Spleen (tissue), 11 donors: Measurements from ENCODE around the gene AKAP5. TPM values are rescaled to one million over a fixed set of nuclear protein-coding genes. Genes with fewer than 3 reads are reported as not detected.

Experiments used
- DNase-seq: peaks from one replicate; pipeline ENCODE4 v3.0.0-alpha.2; 2020
- H3K27ac ChIP-seq, 8 donors: fragments of 200-600 bp; sonication (generic) in 7 of 8; 1 replicate in 4 of 8; 2 replicates in 4 of 8; pipeline versions ENCODE4 v1.5.0 to v1.8.0; 2016 to 2021; ENCODE audit warnings: inconsistent platforms in 4 of 8, mild to moderate bottlenecking in 4 of 8, moderate library complexity in 1 of 8
- H3K27me3 ChIP-seq, 7 donors: fragments of 200-600 bp; sonication (generic) in 6 of 7; replicated peaks in 1 of 7; 1 replicate in 4 of 7; 2 replicates in 3 of 7; pipeline versions ENCODE4 v1.5.0 to v1.8.0; 2016 to 2021; ENCODE audit warnings: inconsistent platforms in 3 of 7, mild to moderate bottlenecking in 1 of 7
- H3K36me3 ChIP-seq, 6 donors: fragments of 200-600 bp; sonication (generic) in 5 of 6; 1 replicate in 4 of 6; 2 replicates in 2 of 6; pipeline versions ENCODE4 v1.5.0 to v1.8.0; 2016 to 2021; ENCODE audit warnings: inconsistent platforms in 2 of 6
- H3K4me1 ChIP-seq, 6 donors: fragments of 200-600 bp; sonication (generic) in 5 of 6; 1 replicate in 3 of 6; 2 replicates in 3 of 6; pipeline versions ENCODE4 v1.5.0 to v1.8.0; 2016 to 2021; ENCODE audit warnings: inconsistent platforms in 3 of 6
- H3K4me3 ChIP-seq, 8 donors: fragments of 200-600 bp; sonication (generic) in 7 of 8; 1 replicate in 4 of 8; 2 replicates in 4 of 8; pipeline versions ENCODE4 v1.5.0 to v1.8.0; 2016 to 2021; ENCODE audit warnings: inconsistent platforms in 4 of 8, mild to moderate bottlenecking in 4 of 8, moderate library complexity in 2 of 8
- H3K9me3 ChIP-seq, 8 donors: fragments of 200-600 bp; sonication (generic) in 7 of 8; 1 replicate in 4 of 8; 2 replicates in 4 of 8; pipeline versions ENCODE4 v1.5.0 to v1.8.0; 2016 to 2021; ENCODE audit warnings: inconsistent platforms in 4 of 8
- CTCF ChIP-seq, 11 experiments: fragments of 200-600 bp in 7 of 11; fragments of 450-650 bp in 4 of 11; sonication (generic) in 4 of 11; IDR thresholded peaks in 8 of 11; conservative IDR thresholded peaks in 3 of 11; 1 replicate in 7 of 11; 2 replicates in 4 of 11; pipeline versions ENCODE4 v1.4.0 to v1.8.0; 2016 to 2021; ENCODE audit warnings: antibody characterized with exemption in 11 of 11, inconsistent platforms in 4 of 11, mild to moderate bottlenecking in 1 of 11
- POLR2A ChIP-seq, 3 donors: fragments of 450-650 bp; IDR thresholded peaks; one replicate each; pipeline ENCODE4 v1.5.1; 2017; ENCODE audit warnings: antibody characterized with exemption in 3 of 3, mild to moderate bottlenecking in 1 of 3
- POLR2AphosphoS5 ChIP-seq, 3 donors: sonication (generic); formaldehyde crosslinking; IDR thresholded peaks; one replicate each; pipeline ENCODE4 v1.5.1; 2017; ENCODE audit warnings: antibody characterized with exemption in 3 of 3
- WGBS, 5 donors: extraction: QIAGEN DNeasy Blood & Tissue Kit in 3 of 5; methylation state at CpG; one replicate each; pipeline versions ENCODE4 v1.1.5 to v1.1.7; 2013 to 2018; 5-methylcytosine and 5-hydroxymethylcytosine counted together
- intact Hi-C: fragments of 100-400 bp; cut with DNase I; formaldehyde crosslinking; loops from one replicate; pipeline ENCODE4 v1.15.0; 2023; ENCODE audit warnings: low total_unique reads
- polyA plus RNA-seq, 3 donors: library from polyadenylated mRNA; stranded (reverse); fragments of 200-250 nt; gene quantifications; one replicate each; pipeline ENCODE4 v1.2.1, GENCODE V29; 2013
- total RNA-seq, 7 donors: library from RNA; depleted of rRNA in 3 of 7; stranded (reverse); fragments of >200 nt in 3 of 7; fragmentation: NEBNext Ultra II Directional in 4 of 7; extraction: Animal tissue kit (Norgen Biotek cat#: 25700) in 4 of 7; gene quantifications; one replicate each; pipeline versions ENCODE4 v1.1.0 to v1.2.1, GENCODE V29; 2016 to 2021
- donor health status: healthy with polysubstance abuse.
- donor health status: DM: no; HTN: no; CAD: no; lungs with moderate emphysema.
- donor health status: DM: no; HTN: no; CAD: no.
- donor health status: Bipolar disorder and iron deficiency.
- donor health status: healthy.
- donor health status: DM: no; HTN: no; CAD: no.
- donor health status: DM: yes; HTN: yes; CAD: no.

Gene AKAP5
- total and polyA plus RNA-seq, 10 donors = 0.39 to 3.7 (median 1.3) TPM

GRCh38 chr14:64447876-64448670, 17.2 kb upstream of the AKAP5 start:
- no peak for TF ChIP-seq POLR2AphosphoS5 (IDR thresholded peaks at IDR 0.05)
- TF ChIP-seq CTCF (IDR thresholded peaks at IDR 0.05 in 8 of 11, conservative IDR thresholded peaks at IDR 0.05 in 3 of 11) = no peak
- TF ChIP-seq POLR2A (IDR thresholded peaks at IDR 0.05) = no peak
- no peaks in the 10 kb centered on the region for H3K27me3 ChIP-seq
- 81 to 92% (median 90%) methylated on average over 5 of the region's 5 CpGs for WGBS, 5 donors
- no peak overlapping the region for H3K4me3 ChIP-seq
- intact Hi-C loops = no loop called here
- no peaks in the 10 kb centered on the region for H3K9me3 ChIP-seq
- H3K27ac ChIP-seq = peak overlapping the region; percentile 9 to 78 (median 44)
- H3K4me1 ChIP-seq = peaks cover 11 to 70% (median 29%) of the 10 kb centered on the region in 6 donors
- H3K36me3 ChIP-seq = peaks cover 0 to 82% (median 11%) of the 10 kb centered on the region in 6 donors
- peak; percentile 62 for DNase-seq

GRCh38 chr14:64450255-64450654, 15.0 kb upstream of the AKAP5 start:
- intact Hi-C loops = no loop called here
- 45 to 72% (median 62%) methylated on average over 2 of the region's 2 CpGs for WGBS, 5 donors
- H3K36me3 ChIP-seq = peaks cover 0 to 84% (median 28%) of the 10 kb centered on the region in 6 donors

GRCh38 chr14:64454671-64455070, 10.6 kb upstream of the AKAP5 start:
- no peaks in the 10 kb centered on the region for H3K9me3 ChIP-seq
- H3K4me3 ChIP-seq = no peak overlapping the region
- no peaks in the 10 kb centered on the region for H3K27me3 ChIP-seq
- peaks cover 0 to 71% (median 32%) of the 10 kb centered on the region in 6 donors for H3K36me3 ChIP-seq
- TF ChIP-seq POLR2AphosphoS5 (IDR thresholded peaks at IDR 0.05) = no peak
- TF ChIP-seq POLR2A (IDR thresholded peaks at IDR 0.05) = no peak
- TF ChIP-seq CTCF (IDR thresholded peaks at IDR 0.05 in 8 of 11, conservative IDR thresholded peaks at IDR 0.05 in 3 of 11) = no peak
- 96 to 98% (median 97%) methylated on average over 10 of the region's 10 CpGs for WGBS, 5 donors
- DNase-seq = peak; percentile 68
- peaks cover 0 to 29% (median 10%) of the 10 kb centered on the region in 6 donors for H3K4me1 ChIP-seq
- intact Hi-C loops = no loop called here
- H3K27ac ChIP-seq = no peak overlapping the region

More at GRCh38 chr14:64450255-64450654, 15.0 kb upstream of the AKAP5 start:
- H3K27ac ChIP-seq = peak overlapping the region in 3 of 8 donors; percentile 2 to 64 (median 31)
- TF ChIP-seq POLR2A (IDR thresholded peaks at IDR 0.05) (no peak), POLR2AphosphoS5 (IDR thresholded peaks at IDR 0.05) (no peak), CTCF (IDR thresholded peaks at IDR 0.05 in 8 of 11, conservative IDR thresholded peaks at IDR 0.05 in 3 of 11) (no peak)
- no peaks in the 10 kb centered on the region for H3K9me3 ChIP-seq
- DNase-seq = no peak
- H3K27me3 ChIP-seq = no peaks in the 10 kb centered on the region
- no peak overlapping the region for H3K4me3 ChIP-seq
- peaks cover 2 to 48% (median 15%) of the 10 kb centered on the region in 6 donors for H3K4me1 ChIP-seq

DNA sequence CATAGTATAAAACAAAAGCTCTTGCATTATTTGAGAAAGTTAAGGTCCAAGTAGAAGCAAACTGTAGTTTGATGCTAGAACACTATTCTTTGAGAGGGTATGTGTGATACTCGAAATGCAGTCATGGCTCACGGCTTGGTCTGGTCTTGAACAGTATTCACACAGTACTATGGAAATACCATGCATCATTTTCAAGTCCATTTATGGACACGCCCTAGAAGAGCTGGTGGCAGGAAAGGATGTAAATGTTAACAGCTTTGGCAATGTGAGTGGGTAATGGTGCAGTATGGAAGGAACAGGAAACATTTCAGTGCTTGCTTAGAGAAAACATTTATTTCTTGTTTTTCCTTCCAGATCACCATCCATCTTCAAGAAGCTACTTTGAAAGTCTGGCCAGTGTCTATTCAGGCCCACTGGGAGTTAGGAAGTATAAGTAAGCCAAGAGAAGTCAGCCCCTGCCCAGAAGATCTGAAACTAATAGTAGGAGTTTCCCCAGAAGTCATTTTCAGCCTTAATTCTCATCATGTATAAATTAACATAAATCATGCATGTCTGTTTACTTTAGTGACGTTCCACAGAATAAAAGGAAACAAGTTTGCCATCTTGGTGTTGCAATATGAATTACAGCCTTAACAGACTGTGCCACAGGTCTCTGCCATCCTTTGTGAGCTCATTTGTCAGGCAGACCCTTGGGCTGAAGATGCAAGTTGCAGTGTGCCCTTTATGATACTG, 5.7 kb upstream of the AKAP5 start:
- Histone ChIP-seq H3K4me1 (peaks cover 2 to 28% (median 14%) of the 10 kb centered on the region in 6 donors), H3K27ac (no peak overlapping the region), H3K4me3 (no peak overlapping the region), H3K36me3 (peaks cover 0 to 26% (median 12%) of the 10 kb centered on the region in 6 donors), H3K27me3 (peaks cover 0 to under 1% (median 0%) of the 10 kb centered on the region in 7 donors), H3K9me3 (no peaks in the 10 kb centered on the region)
- TF ChIP-seq POLR2AphosphoS5 (IDR thresholded peaks at IDR 0.05) = no peak
- no peak for TF ChIP-seq POLR2A (IDR thresholded peaks at IDR 0.05)
- no peak for TF ChIP-seq CTCF (IDR thresholded peaks at IDR 0.05 in 8 of 11, conservative IDR thresholded peaks at IDR 0.05 in 3 of 11)
- DNase-seq = no peak
- intact Hi-C loops = no loop called here
- WGBS, 5 donors = 72 to 88% (median 77%) methylated on average over 4 of the region's 4 CpGs
